Measurements from ENCODE around the gene ZC3HAV1L. TPM values are rescaled to one million over a fixed set of nuclear protein-coding genes. Genes with fewer than 3 reads are reported as not detected.

ZC3HAV1L gene
- total and polyA plus RNA-seq, 5 donors = 0.86 to 5.5 (median 5.3) TPM

- Histone ChIP-seq H3K4me3 (ENCODE audit: low read length) (no peak overlapping the region), H3K27me3 (ENCODE audit: control insufficient read depth, insufficient read depth) (no peaks in the 10 kb centered on the region), H3K9me3 (ENCODE audit: control insufficient read depth, low read length) (no peaks in the 10 kb centered on the region), H3K27ac (ENCODE audit: low read length) (no peak overlapping the region), H3K4me1 (ENCODE audit: control insufficient read depth, insufficient read depth, low read length) (no peaks in the 10 kb centered on the region)
- DNase-seq = peak; percentile 57 to 73 (median 71)
- WGBS = 26% methylated on average over 7 of the region's 7 CpGs
- peak; percentile 77 to 89 for ATAC-seq
- intact Hi-C loops (cut with DNase I) = loop anchor here in 3 of 4 donors (5.0 to 10.0 kb wide), 2 partner anchors 58 to 60 kb away; no protein-coding TSS in a partner anchor
Observed at GRCh38 chr7:139016931-139017511, 18.8 kb downstream of the ZC3HAV1L start.

- Histone ChIP-seq H3K27ac (ENCODE audit: low read length) (no peak overlapping the region), H3K27me3 (ENCODE audit: control insufficient read depth, insufficient read depth) (no peaks in the 10 kb centered on the region), H3K4me3 (ENCODE audit: low read length) (no peak overlapping the region), H3K4me1 (ENCODE audit: control insufficient read depth, insufficient read depth, low read length) (no peaks in the 10 kb centered on the region), H3K9me3 (ENCODE audit: control insufficient read depth, low read length) (no peaks in the 10 kb centered on the region)
- intact Hi-C loops (cut with DNase I) = loop anchor here in 2 of 4 donors (10.0 kb wide), 1 partner anchor 63 kb away; no protein-coding TSS in a partner anchor
- ATAC-seq (no peak), DNase-seq (no peak)
- 93% methylated on average over 3 of the region's 3 CpGs for whole genome bisulfite sequencing
Observed at GRCh38 chr7:139011373-139011772, 24.5 kb downstream of the ZC3HAV1L start.

GRCh38 chr7:139004321-139005090, 31.3 kb downstream of the ZC3HAV1L start:
- intact Hi-C loops (cut with DNase I) = no loop called here
- DNase-seq (no peak), ATAC-seq (no peak)
- Histone ChIP-seq H3K27ac (ENCODE audit: low read length) (no peak overlapping the region), H3K27me3 (ENCODE audit: control insufficient read depth, insufficient read depth) (no peaks in the 10 kb centered on the region), H3K4me1 (ENCODE audit: control insufficient read depth, insufficient read depth, low read length) (no peaks in the 10 kb centered on the region), H3K9me3 (ENCODE audit: control insufficient read depth, low read length) (no peaks in the 10 kb centered on the region), H3K4me3 (ENCODE audit: low read length) (no peak overlapping the region)

- 87% methylated on average over 3 of the region's 3 CpGs for WGBS
- DNase-seq = no peak
- Histone ChIP-seq H3K4me1 (ENCODE audit: control insufficient read depth, insufficient read depth, low read length) (no peaks in the 10 kb centered on the region), H3K27ac (ENCODE audit: low read length) (no peak overlapping the region), H3K4me3 (ENCODE audit: low read length) (no peak overlapping the region), H3K9me3 (ENCODE audit: control insufficient read depth, low read length) (no peaks in the 10 kb centered on the region), H3K27me3 (ENCODE audit: control insufficient read depth, insufficient read depth) (no peaks in the 10 kb centered on the region)
- intact Hi-C loops (cut with DNase I) = no loop called here
- no peak for ATAC-seq
Observed at GRCh38 chr7:138999414-138999813, 36.4 kb downstream of the ZC3HAV1L start.

- no peaks in the 10 kb centered on the region for H3K4me1 ChIP-seq (ENCODE audit: control insufficient read depth, insufficient read depth, low read length)
- no peak for ATAC-seq
- no peaks in the 10 kb centered on the region for H3K9me3 ChIP-seq (ENCODE audit: control insufficient read depth, low read length)
- no peak overlapping the region for H3K4me3 ChIP-seq (ENCODE audit: low read length)
- DNase-seq = no peak
- no peak overlapping the region for H3K27ac ChIP-seq (ENCODE audit: low read length)
- intact Hi-C loops (cut with DNase I) = no loop called here
- no peaks in the 10 kb centered on the region for H3K27me3 ChIP-seq (ENCODE audit: control insufficient read depth, insufficient read depth)
- WGBS = 66% methylated on average over 8 of the region's 8 CpGs
Observed at GRCh38 chr7:138992052-138992531, 43.8 kb downstream of the ZC3HAV1L start.

- DNase-seq (no peak), ATAC-seq (no peak)
- intact Hi-C loops (cut with DNase I) = no loop called here
- H3K9me3 ChIP-seq (ENCODE audit: control insufficient read depth, low read length) = no peaks in the 10 kb centered on the region
- H3K27ac ChIP-seq (ENCODE audit: low read length) = no peak overlapping the region
- WGBS = 96% methylated on average over 1 of the region's 1 CpG
- H3K4me3 ChIP-seq (ENCODE audit: low read length) = no peak overlapping the region
- no peaks in the 10 kb centered on the region for H3K27me3 ChIP-seq (ENCODE audit: control insufficient read depth, insufficient read depth)
- no peaks in the 10 kb centered on the region for H3K4me1 ChIP-seq (ENCODE audit: control insufficient read depth, insufficient read depth, low read length)
Observed at GRCh38 chr7:138987686-138988085, 48.2 kb downstream of the ZC3HAV1L start.

GRCh38 chr7:138982204-138982623, 53.6 kb downstream of the ZC3HAV1L start:
- WGBS = 40% methylated on average over 14 of the region's 14 CpGs

GRCh38 chr7:138981332-138982203, 54.3 kb downstream of the ZC3HAV1L start, which contains the start of gene KIAA1549:
Gene KIAA1549, minus strand, starts transcription at chr7:138981389. Its CDS starts 120 bp downstream, at chr7:138981269.
- 1% methylated on average over 105 of the region's 105 CpGs for WGBS
- intact Hi-C loops (cut with DNase I) = loop anchor here in 1 of 4 donors (5.0 kb wide), 1 partner anchor 94 kb away; no protein-coding TSS in a partner anchor
- Histone ChIP-seq H3K27ac (ENCODE audit: low read length) (no peak within 1 kb of the TSS), H3K9me3 (ENCODE audit: control insufficient read depth, low read length) (no peaks in the 10 kb centered on the region), H3K4me3 (ENCODE audit: low read length) (peak within 1 kb of the TSS; percentile 100), H3K27me3 (ENCODE audit: control insufficient read depth, insufficient read depth) (no peaks in the 10 kb centered on the region), H3K4me1 (ENCODE audit: control insufficient read depth, insufficient read depth, low read length) (peaks cover 5% of the 10 kb centered on the region)
- peak; percentile 67 to 87 (median 86) for DNase-seq
- ATAC-seq = peak; percentile 91 to 96

More at GRCh38 chr7:138982204-138982623, 53.6 kb downstream of the ZC3HAV1L start:
- DNase-seq (no peak), ATAC-seq (no peak)
- H3K9me3 ChIP-seq (ENCODE audit: control insufficient read depth, low read length) = no peaks in the 10 kb centered on the region
- peak overlapping the region; percentile 100 for H3K4me3 ChIP-seq (ENCODE audit: low read length)
- no peak overlapping the region for H3K27ac ChIP-seq (ENCODE audit: low read length)
- H3K4me1 ChIP-seq (ENCODE audit: control insufficient read depth, insufficient read depth, low read length) = peaks cover 5% of the 10 kb centered on the region
- H3K27me3 ChIP-seq (ENCODE audit: control insufficient read depth, insufficient read depth) = no peaks in the 10 kb centered on the region
- intact Hi-C loops (cut with DNase I) = loop anchor here in 1 of 4 donors (5.0 kb wide), 1 partner anchor 95 kb away; no protein-coding TSS in a partner anchor

- WGBS = under 1% methylated on average over 68 of the region's 68 CpGs
- intact Hi-C loops (cut with DNase I) = loop anchor here in 1 of 4 donors (5.0 kb wide), 1 partner anchor 93 kb away; no protein-coding TSS in a partner anchor
- no peak for ATAC-seq
- Histone ChIP-seq H3K9me3 (ENCODE audit: control insufficient read depth, low read length) (no peaks in the 10 kb centered on the region), H3K4me3 (ENCODE audit: low read length) (peak overlapping the region; percentile 100), H3K4me1 (ENCODE audit: control insufficient read depth, insufficient read depth, low read length) (peaks cover 5% of the 10 kb centered on the region), H3K27me3 (ENCODE audit: control insufficient read depth, insufficient read depth) (no peaks in the 10 kb centered on the region), H3K27ac (ENCODE audit: low read length) (no peak overlapping the region)
- peak; percentile 18 to 64 (median 58) for DNase-seq
Observed at GRCh38 chr7:138980563-138981291, 55.1 kb downstream of the ZC3HAV1L start.
